OCI-LY3 (cell line): ENCODE data around the gene MAML2.

Experiments used
- H2AFZ ChIP-seq: fragments of 200-600, 300-600 bp; shearing (Covaris generic); 2 replicates; pipeline ENCODE4 v1.6.0; 2014; ENCODE audit warnings: antibody characterized with exemption, low read depth, low read length
- H3K27ac ChIP-seq: fragments of 200-600, 300-600 bp; sonication (generic); 2 replicates; pipeline ENCODE4 v1.5.1; 2014; ENCODE audit warnings: mild to moderate bottlenecking, low read length, moderate library complexity, mixed read lengths
- H3K27me3 ChIP-seq: fragments of 200-600, 300-600 bp; sonication (generic); 2 replicates; pipeline ENCODE4 v1.6.1; 2014; ENCODE audit warnings: low read depth, low read length, mixed read lengths
- H3K36me3 ChIP-seq: fragments of 200-600, 300-600 bp; sonication (generic); replicated peaks from 2 replicates; pipeline ENCODE3; 2014; ENCODE audit warnings: low read depth, low read length, mixed read lengths
- H3K4me1 ChIP-seq: fragments of 300-600, 200-600 bp; sonication (generic); 2 replicates; pipeline ENCODE4 v1.6.1; 2014; ENCODE audit warnings: low read length, mixed read lengths
- H3K4me2 ChIP-seq: fragments of 200-600, 300-600 bp; sonication (generic); 2 replicates; pipeline ENCODE4 v1.6.1; 2014; ENCODE audit warnings: low read length, mixed read lengths
- H3K4me3 ChIP-seq: fragments of 300-600, 200-600 bp; sonication (generic); 2 replicates; pipeline ENCODE4 v1.5.1; 2014; ENCODE audit warnings: antibody characterized with exemption, mild to moderate bottlenecking, low read length, moderate library complexity
- H3K79me2 ChIP-seq: fragments of 300-600, 200-600 bp; shearing (Covaris generic); 2 replicates; pipeline ENCODE4 v1.6.1; 2014; ENCODE audit warnings: mild to moderate bottlenecking, low read length, mixed read lengths
- H3K9ac ChIP-seq: fragments of 300-600, 200-600 bp; shearing (Covaris generic); 2 replicates; pipeline ENCODE4 v1.6.0; 2014; ENCODE audit warnings: mild to moderate bottlenecking, low read length, moderate library complexity
- H3K9me3 ChIP-seq: fragments of 200-600, 300-600 bp; shearing (Covaris generic); 2 replicates; pipeline ENCODE4 v1.6.1; 2014; ENCODE audit warnings: low read length, mixed read lengths; ENCODE audit not compliant: insufficient read depth
- H4K20me1 ChIP-seq: fragments of 200-600, 300-600 bp; sonication (generic); 2 replicates; pipeline ENCODE4 v1.6.1; 2016; ENCODE audit warnings: low read length, mixed read lengths; ENCODE audit not compliant: insufficient read depth
- EZH2phosphoT487 ChIP-seq: fragments of 200-600 bp; shearing (Covaris generic); IDR thresholded peaks from 2 replicates; pipeline ENCODE4 v1.6.1; 2018; ENCODE audit warnings: antibody characterized with exemption, mixed run types, low read depth
- TF ChIP-seq, protein P1 (sequence below): fragments of 200-600, 300-600 bp; sonication (generic); IDR thresholded peaks from 2 replicates; pipeline ENCODE4 v1.5.1; 2014; ENCODE audit warnings: antibody characterized with exemption, low read length, low read depth

MAML2 gene

DNA sequence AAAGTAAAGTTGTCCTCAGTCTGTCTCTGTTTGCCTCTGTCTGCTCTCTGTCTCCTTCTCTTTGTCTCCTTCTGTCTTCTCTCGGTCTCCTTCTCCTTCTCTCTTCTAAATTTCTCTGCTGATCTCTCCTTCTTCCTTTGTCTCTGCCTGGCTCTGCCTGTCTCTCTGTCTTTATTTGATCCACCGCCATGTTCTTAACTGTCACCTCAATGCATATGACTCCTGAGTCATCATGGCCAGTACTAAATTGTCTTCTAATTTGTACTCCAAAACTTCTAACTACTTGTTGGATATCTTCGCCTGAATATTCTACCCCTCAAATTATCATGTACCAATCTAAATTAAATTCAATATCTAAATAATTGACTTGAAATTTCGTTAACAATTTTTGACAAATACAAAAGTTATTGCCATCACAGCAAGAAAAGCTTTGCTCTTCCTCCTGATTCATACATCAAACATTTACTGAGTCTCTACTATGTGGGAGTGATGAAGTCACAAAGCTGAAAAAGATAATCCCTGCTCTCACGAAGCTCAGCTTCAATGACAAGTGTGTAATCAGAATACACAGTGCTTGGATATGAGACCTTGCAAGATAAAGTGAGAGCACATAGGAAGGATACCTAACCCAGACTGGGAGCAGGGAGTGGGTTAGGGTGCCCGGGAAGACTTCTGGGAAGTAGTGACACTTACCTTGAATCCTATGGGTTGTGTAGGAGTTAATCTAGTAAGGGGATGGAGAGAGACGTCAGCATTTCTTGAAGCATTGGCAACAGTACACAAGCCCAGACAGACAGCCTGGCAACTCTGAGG lies 193.0 kb downstream of the MAML2 start:
- Histone ChIP-seq H3K79me2 (no peaks in the 10 kb centered on the region), H3K9me3 (no peaks in the 10 kb centered on the region), H3K9ac (no peak overlapping the region), H4K20me1 (no peaks in the 10 kb centered on the region), H3K4me3 (no peak overlapping the region), H3K4me1 (peaks cover 15% of the 10 kb centered on the region), H2AFZ (no peak overlapping the region), H3K27ac (no peak overlapping the region), H3K36me3 (no peaks in the 10 kb centered on the region), H3K27me3 (no peaks in the 10 kb centered on the region), H3K4me2 (no peak overlapping the region)
- TF ChIP-seq EZH2phosphoT487 = no peak
- TF ChIP-seq, protein P1, sequence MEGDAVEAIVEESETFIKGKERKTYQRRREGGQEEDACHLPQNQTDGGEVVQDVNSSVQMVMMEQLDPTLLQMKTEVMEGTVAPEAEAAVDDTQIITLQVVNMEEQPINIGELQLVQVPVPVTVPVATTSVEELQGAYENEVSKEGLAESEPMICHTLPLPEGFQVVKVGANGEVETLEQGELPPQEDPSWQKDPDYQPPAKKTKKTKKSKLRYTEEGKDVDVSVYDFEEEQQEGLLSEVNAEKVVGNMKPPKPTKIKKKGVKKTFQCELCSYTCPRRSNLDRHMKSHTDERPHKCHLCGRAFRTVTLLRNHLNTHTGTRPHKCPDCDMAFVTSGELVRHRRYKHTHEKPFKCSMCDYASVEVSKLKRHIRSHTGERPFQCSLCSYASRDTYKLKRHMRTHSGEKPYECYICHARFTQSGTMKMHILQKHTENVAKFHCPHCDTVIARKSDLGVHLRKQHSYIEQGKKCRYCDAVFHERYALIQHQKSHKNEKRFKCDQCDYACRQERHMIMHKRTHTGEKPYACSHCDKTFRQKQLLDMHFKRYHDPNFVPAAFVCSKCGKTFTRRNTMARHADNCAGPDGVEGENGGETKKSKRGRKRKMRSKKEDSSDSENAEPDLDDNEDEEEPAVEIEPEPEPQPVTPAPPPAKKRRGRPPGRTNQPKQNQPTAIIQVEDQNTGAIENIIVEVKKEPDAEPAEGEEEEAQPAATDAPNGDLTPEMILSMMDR = no peak

DNA sequence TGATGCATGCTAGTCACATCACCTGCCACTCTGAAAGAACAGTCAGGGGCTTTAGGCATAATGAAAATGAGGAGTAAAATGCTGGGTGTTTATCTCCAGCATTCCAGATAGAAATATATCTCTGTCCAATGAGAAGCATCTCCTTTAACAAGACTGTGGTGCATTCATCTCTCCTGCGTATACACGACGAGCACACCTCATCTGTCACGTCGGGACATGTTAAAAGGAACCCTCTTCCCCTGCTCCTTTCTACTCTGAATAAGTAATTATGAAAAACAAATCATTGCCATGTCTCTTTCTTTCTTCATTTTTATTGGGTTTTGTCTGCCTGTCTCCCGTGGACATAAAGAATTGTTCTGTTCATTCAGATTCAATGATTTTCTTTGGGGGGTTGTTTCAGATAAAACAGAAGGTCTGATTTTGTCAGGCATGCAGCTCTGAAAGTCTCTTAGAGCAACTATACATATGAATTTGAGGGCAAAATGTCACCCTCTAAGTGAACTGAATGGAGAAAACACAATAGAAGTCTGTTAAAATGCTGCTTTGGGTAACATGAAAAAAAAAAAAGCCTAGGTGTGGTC lies 195.0 kb downstream of the MAML2 start:
- H3K27me3 ChIP-seq = no peaks in the 10 kb centered on the region
- H3K9ac ChIP-seq = no peak overlapping the region
- no peak overlapping the region for H2AFZ ChIP-seq
- H3K27ac ChIP-seq = no peak overlapping the region
- TF ChIP-seq EZH2phosphoT487 = no peak
- H3K4me1 ChIP-seq = peaks cover 12% of the 10 kb centered on the region
- no peaks in the 10 kb centered on the region for H3K36me3 ChIP-seq
- H3K4me2 ChIP-seq = no peak overlapping the region
- no peak overlapping the region for H3K4me3 ChIP-seq
- no peaks in the 10 kb centered on the region for H4K20me1 ChIP-seq
- no peaks in the 10 kb centered on the region for H3K9me3 ChIP-seq
- no peaks in the 10 kb centered on the region for H3K79me2 ChIP-seq

DNA sequence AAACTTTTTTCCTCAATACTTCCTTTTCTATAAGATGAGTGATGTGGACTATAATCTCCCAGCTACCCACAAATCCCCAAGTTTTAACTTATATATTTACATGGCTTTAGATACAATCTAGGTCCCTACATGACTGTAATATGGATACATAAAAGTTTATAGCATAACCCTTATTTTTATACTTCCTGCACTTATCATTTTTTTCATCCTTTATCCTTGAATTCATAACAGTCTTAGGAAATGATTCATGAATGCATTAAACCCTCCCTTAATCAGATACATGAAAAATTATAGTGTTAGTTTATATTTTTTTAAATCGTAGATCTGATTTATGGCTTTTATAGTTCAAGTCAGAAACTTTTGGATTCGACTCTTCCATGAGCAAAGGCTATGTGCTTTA lies 195.8 kb downstream of the MAML2 start:
- Histone ChIP-seq H3K27ac (no peak overlapping the region), H3K4me2 (no peak overlapping the region)
- no peak for TF ChIP-seq EZH2phosphoT487
- TF ChIP-seq, protein P1 = no peak

DNA sequence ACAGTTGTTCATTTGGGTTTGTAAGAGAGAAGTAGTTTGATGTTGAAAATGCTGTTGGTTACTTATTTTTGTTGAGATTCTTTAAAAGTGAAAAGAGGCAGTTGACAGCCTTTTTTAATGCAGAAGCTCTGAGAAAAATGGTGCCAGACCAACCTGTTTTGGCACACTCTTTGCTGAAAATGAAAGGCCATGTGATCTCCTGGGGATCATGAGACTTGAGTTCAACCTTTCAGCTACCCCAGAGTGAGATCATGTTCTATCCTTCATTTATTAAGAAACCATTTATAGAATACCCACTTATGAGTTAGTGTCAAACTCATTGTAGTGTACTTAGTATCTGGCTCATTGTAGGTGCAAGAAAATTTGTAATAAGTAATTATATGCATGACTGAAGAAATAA lies 196.2 kb downstream of the MAML2 start:
- Histone ChIP-seq H3K9ac (no peak overlapping the region), H2AFZ (no peak overlapping the region), H3K4me2 (no peak overlapping the region), H4K20me1 (no peaks in the 10 kb centered on the region), H3K4me1 (peaks cover 8% of the 10 kb centered on the region), H3K27ac (no peak overlapping the region), H3K27me3 (no peaks in the 10 kb centered on the region), H3K79me2 (no peaks in the 10 kb centered on the region), H3K36me3 (no peaks in the 10 kb centered on the region), H3K4me3 (no peak overlapping the region), H3K9me3 (no peaks in the 10 kb centered on the region)
- no peak for TF ChIP-seq EZH2phosphoT487
- TF ChIP-seq, protein P1 = no peak

More for the DNA sequence above, 195.8 kb downstream of the MAML2 start:
- Histone ChIP-seq H3K9ac (no peak overlapping the region), H3K4me3 (no peak overlapping the region), H3K4me1 (peaks cover 12% of the 10 kb centered on the region), H3K27me3 (no peaks in the 10 kb centered on the region), H3K9me3 (no peaks in the 10 kb centered on the region), H4K20me1 (no peaks in the 10 kb centered on the region), H2AFZ (no peak overlapping the region), H3K36me3 (no peaks in the 10 kb centered on the region), H3K79me2 (no peaks in the 10 kb centered on the region)
